ENCODE results near the gene KCNQ1. TPM values are rescaled to one million over a fixed set of nuclear protein-coding genes. Genes with fewer than 3 reads are reported as not detected.

Gene KCNQ1
- total RNA-seq, 1 donor from 2014 or later, result 6.4 TPM

DNA sequence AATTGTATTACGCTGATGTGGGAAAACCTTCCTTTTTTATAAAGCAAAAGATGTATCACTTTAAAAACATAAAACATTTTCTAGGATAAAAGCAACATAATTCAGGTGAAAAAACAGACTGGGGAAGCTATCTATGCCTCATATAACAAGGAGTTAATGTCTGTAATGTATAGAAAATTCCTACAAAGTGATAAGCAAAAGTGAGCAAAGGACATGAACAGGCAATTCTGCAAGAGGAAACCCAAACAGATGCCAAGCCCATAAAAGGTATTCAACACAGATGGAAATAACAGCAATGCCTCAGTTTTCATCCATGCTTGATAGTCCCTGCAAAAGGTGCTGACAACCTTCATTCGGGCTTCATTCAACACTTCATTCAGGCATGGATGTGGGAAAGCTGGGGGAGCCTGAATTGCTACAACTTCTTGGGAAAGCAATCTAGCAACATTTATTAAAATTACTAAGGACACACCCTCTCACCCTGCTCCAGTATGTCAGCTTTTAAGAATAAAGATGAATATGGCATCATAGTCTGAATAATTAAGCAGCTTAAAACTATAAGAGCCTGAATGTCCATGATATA lies 215.6 kb downstream of the KCNQ1 start:
- no peak for DNase-seq
- intact Hi-C loops (cut with micrococcal nuclease), result no loop called here
- no peaks in the 10 kb centered on the region for H3K27me3 Mint-ChIP-seq
- H3K9me3 Mint-ChIP-seq, result peaks cover 10% of the 10 kb centered on the region
- no peak overlapping the region for H3K27ac Mint-ChIP-seq
- H3K4me3 Mint-ChIP-seq, result no peak overlapping the region
- no peaks in the 10 kb centered on the region for H3K4me1 Mint-ChIP-seq
- peaks cover 10% of the 10 kb centered on the region for H3K36me3 Mint-ChIP-seq (ENCODE audit: low read depth)

GRCh38 chr11:2661173-2662023 lies 216.6 kb downstream of the KCNQ1 start:
- peak; percentile 33 for DNase-seq
- no peaks in the 10 kb centered on the region for H3K27me3 Mint-ChIP-seq
- peaks cover 10% of the 10 kb centered on the region for H3K9me3 Mint-ChIP-seq
- H3K36me3 Mint-ChIP-seq (ENCODE audit: low read depth), result peaks cover 10% of the 10 kb centered on the region
- no peak overlapping the region for H3K27ac Mint-ChIP-seq
- H3K4me1 Mint-ChIP-seq, result no peaks in the 10 kb centered on the region
- intact Hi-C loops (cut with micrococcal nuclease), result no loop called here
- no peak overlapping the region for H3K4me3 Mint-ChIP-seq

- no peaks in the 10 kb centered on the region for H3K4me1 Mint-ChIP-seq
- H3K27me3 Mint-ChIP-seq, result no peaks in the 10 kb centered on the region
- H3K9me3 Mint-ChIP-seq, result peaks cover 10% of the 10 kb centered on the region
- intact Hi-C loops (cut with micrococcal nuclease), result no loop called here
- peaks cover 10% of the 10 kb centered on the region for H3K36me3 Mint-ChIP-seq (ENCODE audit: low read depth)
- no peak overlapping the region for H3K27ac Mint-ChIP-seq
- H3K4me3 Mint-ChIP-seq, result no peak overlapping the region
- DNase-seq, result peak; percentile 32
Measured at GRCh38 chr11:2662024-2662312, 217.2 kb downstream of the KCNQ1 start.

GRCh38 chr11:2662430-2663299 lies 217.9 kb downstream of the KCNQ1 start:
- no peak overlapping the region for H3K4me3 Mint-ChIP-seq
- H3K9me3 Mint-ChIP-seq, result peaks cover 10% of the 10 kb centered on the region
- H3K4me1 Mint-ChIP-seq, result no peaks in the 10 kb centered on the region
- intact Hi-C loops (cut with micrococcal nuclease), result no loop called here
- peak; percentile 50 for DNase-seq
- H3K27ac Mint-ChIP-seq, result no peak overlapping the region
- peaks cover 10% of the 10 kb centered on the region for H3K36me3 Mint-ChIP-seq (ENCODE audit: low read depth)
- no peaks in the 10 kb centered on the region for H3K27me3 Mint-ChIP-seq

GRCh38 chr11:2663506-2663905 lies 218.7 kb downstream of the KCNQ1 start:
- Mint-ChIP-seq H3K27me3 (no peaks in the 10 kb centered on the region), H3K4me3 (no peak overlapping the region), H3K4me1 (no peaks in the 10 kb centered on the region), H3K9me3 (peaks cover 10% of the 10 kb centered on the region), H3K27ac (no peak overlapping the region), H3K36me3 (ENCODE audit: low read depth) (peaks cover 10% of the 10 kb centered on the region)
- DNase-seq, result no peak
- intact Hi-C loops (cut with micrococcal nuclease), result no loop called here

- DNase-seq, result peak; percentile 48
- peaks cover 7% of the 10 kb centered on the region for H3K9me3 Mint-ChIP-seq
- peaks cover 10% of the 10 kb centered on the region for H3K36me3 Mint-ChIP-seq (ENCODE audit: low read depth)
- H3K4me1 Mint-ChIP-seq, result no peaks in the 10 kb centered on the region
- no peak overlapping the region for H3K27ac Mint-ChIP-seq
- H3K4me3 Mint-ChIP-seq, result no peak overlapping the region
- H3K27me3 Mint-ChIP-seq, result no peaks in the 10 kb centered on the region
- intact Hi-C loops (cut with micrococcal nuclease), result no loop called here
Measured at GRCh38 chr11:2663915-2664314, 219.1 kb downstream of the KCNQ1 start.

DNA sequence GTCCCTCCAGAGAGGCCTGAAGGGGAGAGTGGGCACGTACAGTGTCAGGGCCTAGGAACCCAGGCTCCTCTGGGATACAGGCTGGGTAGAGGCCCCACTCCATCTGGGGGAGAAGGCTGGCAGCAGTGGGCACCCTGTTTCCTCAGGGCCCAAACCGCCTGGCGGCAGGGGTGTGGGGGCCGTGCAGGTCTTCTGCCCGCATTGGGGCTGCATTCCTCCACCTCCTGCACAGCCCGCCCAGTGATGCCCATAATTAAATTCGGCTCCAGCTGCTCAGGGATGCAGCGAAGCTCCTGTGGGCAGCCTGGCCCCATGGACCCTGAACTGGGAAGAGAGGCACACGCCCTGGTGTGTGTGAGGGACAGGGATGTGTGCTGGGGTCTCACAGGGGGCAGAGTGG lies 219.6 kb downstream of the KCNQ1 start:
- intact Hi-C loops (cut with micrococcal nuclease), result no loop called here
- no peak overlapping the region for H3K4me3 Mint-ChIP-seq
- H3K4me1 Mint-ChIP-seq, result no peaks in the 10 kb centered on the region
- no peaks in the 10 kb centered on the region for H3K27me3 Mint-ChIP-seq
- peak; percentile 39 for DNase-seq
- peaks cover 5% of the 10 kb centered on the region for H3K9me3 Mint-ChIP-seq
- H3K36me3 Mint-ChIP-seq (ENCODE audit: low read depth), result peaks cover 10% of the 10 kb centered on the region
- H3K27ac Mint-ChIP-seq, result no peak overlapping the region

- Mint-ChIP-seq H3K36me3 (ENCODE audit: low read depth) (peaks cover 10% of the 10 kb centered on the region), H3K4me3 (no peak overlapping the region), H3K27ac (no peak overlapping the region), H3K4me1 (no peaks in the 10 kb centered on the region), H3K9me3 (peaks cover 5% of the 10 kb centered on the region), H3K27me3 (no peaks in the 10 kb centered on the region)
- DNase-seq, result peak; percentile 47
- intact Hi-C loops (cut with micrococcal nuclease), result no loop called here
Measured at GRCh38 chr11:2664791-2665525, 220.2 kb downstream of the KCNQ1 start.

DNA sequence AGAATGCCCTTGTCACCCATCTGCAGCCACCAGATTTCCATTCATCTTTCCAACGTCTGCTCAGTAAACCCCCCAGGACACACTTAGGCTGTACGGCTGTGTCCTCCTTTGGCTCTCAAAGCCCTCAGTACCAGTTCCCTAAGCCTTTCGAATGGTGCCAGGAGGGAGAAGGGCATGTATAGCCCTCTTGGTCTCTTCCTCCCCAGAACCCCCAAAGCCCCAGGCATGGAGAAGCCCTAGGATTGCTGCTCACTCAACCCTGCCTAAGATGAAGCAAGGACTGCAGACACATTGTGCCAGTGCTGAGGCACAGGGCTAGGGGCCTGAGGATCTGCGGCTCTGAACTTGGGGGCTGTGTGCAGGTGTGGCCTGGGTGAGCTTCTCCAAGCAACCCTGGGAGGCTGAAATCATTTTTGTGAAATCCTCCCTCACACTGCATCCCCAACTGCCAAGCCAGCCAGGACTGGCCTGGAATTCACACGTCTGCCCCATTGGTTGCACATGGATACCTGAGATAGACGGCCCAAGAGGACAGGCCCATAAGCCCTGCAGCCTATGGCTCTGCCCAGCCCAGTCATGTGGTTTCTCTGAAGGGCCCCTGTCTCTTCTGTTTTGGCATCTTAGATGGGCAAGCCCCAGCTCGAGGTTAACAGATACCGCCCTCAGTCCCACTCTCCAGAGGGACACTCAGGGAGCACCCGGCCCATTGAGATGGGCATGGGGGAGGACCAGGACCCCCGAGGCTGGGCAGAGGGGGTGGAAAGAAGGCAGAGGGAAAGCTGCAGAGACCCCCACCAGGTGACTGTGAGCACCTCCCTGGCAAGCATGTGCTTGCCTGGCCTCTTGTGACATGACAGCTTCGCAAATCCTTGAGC lies 221.0 kb downstream of the KCNQ1 start:
- peak; percentile 44 for DNase-seq
- no peaks in the 10 kb centered on the region for H3K27me3 Mint-ChIP-seq
- H3K36me3 Mint-ChIP-seq (ENCODE audit: low read depth), result peaks cover 9% of the 10 kb centered on the region
- H3K27ac Mint-ChIP-seq, result no peak overlapping the region
- H3K9me3 Mint-ChIP-seq, result peaks cover 4% of the 10 kb centered on the region
- no peaks in the 10 kb centered on the region for H3K4me1 Mint-ChIP-seq
- intact Hi-C loops (cut with micrococcal nuclease), result no loop called here
- no peak overlapping the region for H3K4me3 Mint-ChIP-seq

GRCh38 chr11:2666401-2666741 lies 221.6 kb downstream of the KCNQ1 start:
- no peaks in the 10 kb centered on the region for H3K4me1 Mint-ChIP-seq
- H3K36me3 Mint-ChIP-seq (ENCODE audit: low read depth), result peaks cover 4% of the 10 kb centered on the region
- no peak for DNase-seq
- no peaks in the 10 kb centered on the region for H3K27me3 Mint-ChIP-seq
- intact Hi-C loops (cut with micrococcal nuclease), result no loop called here
- H3K4me3 Mint-ChIP-seq, result no peak overlapping the region
- no peak overlapping the region for H3K27ac Mint-ChIP-seq
- H3K9me3 Mint-ChIP-seq, result no peaks in the 10 kb centered on the region

GRCh38 chr11:2666828-2667570 lies 222.2 kb downstream of the KCNQ1 start:
- intact Hi-C loops (cut with micrococcal nuclease), result no loop called here
- H3K4me3 Mint-ChIP-seq, result no peak overlapping the region
- no peak for DNase-seq
- H3K27me3 Mint-ChIP-seq, result no peaks in the 10 kb centered on the region
- no peaks in the 10 kb centered on the region for H3K4me1 Mint-ChIP-seq
- peaks cover 2% of the 10 kb centered on the region for H3K36me3 Mint-ChIP-seq (ENCODE audit: low read depth)
- H3K9me3 Mint-ChIP-seq, result no peaks in the 10 kb centered on the region
- H3K27ac Mint-ChIP-seq, result no peak overlapping the region

GRCh38 chr11:2667940-2668339 lies 223.1 kb downstream of the KCNQ1 start:
- Mint-ChIP-seq H3K36me3 (ENCODE audit: low read depth) (no peaks in the 10 kb centered on the region), H3K4me3 (no peak overlapping the region), H3K4me1 (no peaks in the 10 kb centered on the region), H3K27ac (no peak overlapping the region), H3K27me3 (no peaks in the 10 kb centered on the region), H3K9me3 (no peaks in the 10 kb centered on the region)
- DNase-seq, result no peak
- intact Hi-C loops (cut with micrococcal nuclease), result no loop called here
